ENCODE data around the gene KCNMA1.
"Not testable (repeated sequence)": the region's sequence is repeated elsewhere in the genome, so short reads cannot be mapped to it uniquely, and the experiment has no call there.

KCNMA1 gene

DNA sequence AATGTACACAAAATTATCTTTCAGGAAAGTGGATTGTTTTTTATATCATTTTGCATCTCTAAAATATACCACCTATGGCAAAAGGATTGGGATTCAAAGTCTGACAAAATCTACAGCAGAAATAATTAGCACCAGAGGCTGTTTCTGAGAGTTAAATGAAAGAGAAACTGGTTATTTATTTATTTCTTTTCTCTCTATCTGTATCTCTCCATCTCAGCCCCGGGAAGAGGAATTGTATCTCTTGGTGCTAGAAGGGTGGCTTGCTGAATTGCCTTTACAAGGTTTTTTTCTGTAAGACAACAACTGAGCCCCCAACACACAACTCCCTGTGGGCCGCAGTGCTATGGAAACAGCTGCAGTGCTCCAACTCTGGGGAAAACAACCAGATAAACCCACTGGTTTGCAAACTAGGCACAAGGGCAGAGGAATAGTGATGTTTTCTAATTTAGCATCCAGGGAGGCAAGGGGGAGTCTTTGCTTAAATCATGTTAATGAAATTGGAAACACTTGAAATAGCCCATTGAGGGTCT is 249.0 kb downstream of the KCNMA1 start:
- H3K4me2 ChIP-seq = no peak overlapping the region
- TF ChIP-seq, protein P1, sequence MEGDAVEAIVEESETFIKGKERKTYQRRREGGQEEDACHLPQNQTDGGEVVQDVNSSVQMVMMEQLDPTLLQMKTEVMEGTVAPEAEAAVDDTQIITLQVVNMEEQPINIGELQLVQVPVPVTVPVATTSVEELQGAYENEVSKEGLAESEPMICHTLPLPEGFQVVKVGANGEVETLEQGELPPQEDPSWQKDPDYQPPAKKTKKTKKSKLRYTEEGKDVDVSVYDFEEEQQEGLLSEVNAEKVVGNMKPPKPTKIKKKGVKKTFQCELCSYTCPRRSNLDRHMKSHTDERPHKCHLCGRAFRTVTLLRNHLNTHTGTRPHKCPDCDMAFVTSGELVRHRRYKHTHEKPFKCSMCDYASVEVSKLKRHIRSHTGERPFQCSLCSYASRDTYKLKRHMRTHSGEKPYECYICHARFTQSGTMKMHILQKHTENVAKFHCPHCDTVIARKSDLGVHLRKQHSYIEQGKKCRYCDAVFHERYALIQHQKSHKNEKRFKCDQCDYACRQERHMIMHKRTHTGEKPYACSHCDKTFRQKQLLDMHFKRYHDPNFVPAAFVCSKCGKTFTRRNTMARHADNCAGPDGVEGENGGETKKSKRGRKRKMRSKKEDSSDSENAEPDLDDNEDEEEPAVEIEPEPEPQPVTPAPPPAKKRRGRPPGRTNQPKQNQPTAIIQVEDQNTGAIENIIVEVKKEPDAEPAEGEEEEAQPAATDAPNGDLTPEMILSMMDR (conservative IDR thresholded peaks at IDR 0.05; ENCODE audit: low read depth, low read length) = no peak
- H3K4me3 ChIP-seq (IDR thresholded peaks at IDR 0.05; ENCODE audit: insufficient read depth, low read depth, low read length) = no peak overlapping the region
- H3K27ac ChIP-seq = no peak overlapping the region
- H3K36me3 ChIP-seq (ENCODE audit: insufficient read depth) = no peaks in the 10 kb centered on the region
- H2AFZ ChIP-seq (ENCODE audit: low read depth) = no peak overlapping the region
- H3K9ac ChIP-seq = no peak overlapping the region
- no peaks in the 10 kb centered on the region for H3K27me3 ChIP-seq (ENCODE audit: insufficient read depth, low read depth)
- no peaks in the 10 kb centered on the region for H3K79me2 ChIP-seq (ENCODE audit: insufficient read depth, low read depth)
- no peaks in the 10 kb centered on the region for H4K20me1 ChIP-seq (ENCODE audit: insufficient read depth)
- H3K4me1 ChIP-seq (ENCODE audit: low read depth, poor library complexity, severe bottlenecking) = no peaks in the 10 kb centered on the region

DNA sequence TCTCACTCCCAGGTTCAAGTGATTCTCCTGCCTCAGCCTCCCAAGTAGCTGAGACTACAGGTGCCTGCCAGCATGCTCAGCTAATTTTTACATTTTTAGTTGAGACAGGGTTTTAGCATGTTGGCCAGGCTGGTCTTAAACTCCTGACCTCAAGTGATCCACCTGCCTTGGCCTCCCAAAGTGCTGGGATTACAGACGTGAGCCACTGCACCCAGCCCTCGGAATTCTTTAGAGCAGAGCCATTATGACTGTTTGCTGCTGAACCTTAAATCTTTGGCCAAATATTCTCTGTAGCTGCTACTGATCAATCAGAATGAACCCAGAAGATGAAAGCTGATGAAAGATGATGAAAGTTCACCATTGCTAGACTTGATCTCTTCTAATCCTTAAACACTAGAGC is 249.9 kb downstream of the KCNMA1 start:
- not testable (repeated sequence) for H3K9ac ChIP-seq; H3K27me3 ChIP-seq (ENCODE audit: insufficient read depth, low read depth); H3K4me3 ChIP-seq (IDR thresholded peaks at IDR 0.05; ENCODE audit: insufficient read depth, low read depth, low read length); H3K79me2 ChIP-seq (ENCODE audit: insufficient read depth, low read depth); H3K36me3 ChIP-seq (ENCODE audit: insufficient read depth); H3K4me2 ChIP-seq; H4K20me1 ChIP-seq (ENCODE audit: insufficient read depth); H2AFZ ChIP-seq (ENCODE audit: low read depth); H3K27ac ChIP-seq; H3K4me1 ChIP-seq (ENCODE audit: low read depth, poor library complexity, severe bottlenecking)

DNA sequence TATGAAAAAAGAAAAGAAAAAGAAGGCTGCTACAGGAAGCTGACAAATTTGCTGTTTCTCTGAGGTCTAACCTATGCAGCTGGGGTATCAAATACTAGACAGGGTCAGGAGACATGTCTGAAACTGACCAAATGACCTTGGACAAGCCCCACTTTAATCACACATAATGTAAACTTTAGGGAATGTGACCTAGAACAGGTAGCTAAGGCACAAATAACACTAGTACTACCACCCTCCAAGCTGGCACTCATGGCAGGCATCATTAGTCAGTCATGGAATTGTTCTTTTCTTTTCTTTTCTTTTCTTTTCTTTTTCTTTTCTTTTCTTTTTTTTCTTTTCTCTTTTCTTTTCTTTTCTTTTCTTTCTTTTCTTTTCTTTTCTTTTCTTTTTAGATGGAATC is 250.4 kb downstream of the KCNMA1 start:
- Histone ChIP-seq H3K27me3 (ENCODE audit: insufficient read depth, low read depth) (no peaks in the 10 kb centered on the region), H3K27ac (no peak overlapping the region), H3K4me3 (IDR thresholded peaks at IDR 0.05; ENCODE audit: insufficient read depth, low read depth, low read length) (no peak overlapping the region), H3K36me3 (ENCODE audit: insufficient read depth) (no peaks in the 10 kb centered on the region), H4K20me1 (ENCODE audit: insufficient read depth) (no peaks in the 10 kb centered on the region), H3K79me2 (ENCODE audit: insufficient read depth, low read depth) (no peaks in the 10 kb centered on the region), H2AFZ (ENCODE audit: low read depth) (no peak overlapping the region), H3K4me2 (no peak overlapping the region), H3K4me1 (ENCODE audit: low read depth, poor library complexity, severe bottlenecking) (no peaks in the 10 kb centered on the region), H3K9ac (no peak overlapping the region)
- TF ChIP-seq, protein P1 (conservative IDR thresholded peaks at IDR 0.05; ENCODE audit: low read depth, low read length) = no peak

DNA sequence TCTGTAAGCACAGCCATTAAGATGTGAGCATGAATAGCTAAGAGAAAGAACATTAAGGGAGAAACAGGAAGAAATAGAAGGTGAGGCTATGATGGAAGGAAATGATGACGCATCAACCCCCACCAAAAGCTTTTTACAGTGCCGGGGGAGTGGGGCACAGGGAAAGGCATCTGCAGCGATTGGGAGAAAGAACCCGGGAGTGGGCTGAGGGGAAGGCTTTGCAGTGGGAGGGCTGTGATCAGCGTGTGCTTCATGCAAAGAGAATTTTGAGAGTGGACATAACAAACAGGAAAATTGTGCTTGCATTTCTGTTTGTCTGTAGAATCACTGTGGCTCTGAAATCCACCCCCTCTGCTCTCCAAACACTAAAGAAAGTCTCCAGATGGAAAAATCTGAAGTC is 250.8 kb downstream of the KCNMA1 start:
- Histone ChIP-seq H3K27me3 (ENCODE audit: insufficient read depth, low read depth) (no peaks in the 10 kb centered on the region), H3K79me2 (ENCODE audit: insufficient read depth, low read depth) (no peaks in the 10 kb centered on the region), H2AFZ (ENCODE audit: low read depth) (no peak overlapping the region), H4K20me1 (ENCODE audit: insufficient read depth) (no peaks in the 10 kb centered on the region), H3K9ac (no peak overlapping the region), H3K4me3 (IDR thresholded peaks at IDR 0.05; ENCODE audit: insufficient read depth, low read depth, low read length) (no peak overlapping the region), H3K4me1 (ENCODE audit: low read depth, poor library complexity, severe bottlenecking) (no peaks in the 10 kb centered on the region), H3K27ac (no peak overlapping the region), H3K36me3 (ENCODE audit: insufficient read depth) (no peaks in the 10 kb centered on the region), H3K4me2 (no peak overlapping the region)
- TF ChIP-seq, protein P1 (conservative IDR thresholded peaks at IDR 0.05; ENCODE audit: low read depth, low read length) = no peak

DNA sequence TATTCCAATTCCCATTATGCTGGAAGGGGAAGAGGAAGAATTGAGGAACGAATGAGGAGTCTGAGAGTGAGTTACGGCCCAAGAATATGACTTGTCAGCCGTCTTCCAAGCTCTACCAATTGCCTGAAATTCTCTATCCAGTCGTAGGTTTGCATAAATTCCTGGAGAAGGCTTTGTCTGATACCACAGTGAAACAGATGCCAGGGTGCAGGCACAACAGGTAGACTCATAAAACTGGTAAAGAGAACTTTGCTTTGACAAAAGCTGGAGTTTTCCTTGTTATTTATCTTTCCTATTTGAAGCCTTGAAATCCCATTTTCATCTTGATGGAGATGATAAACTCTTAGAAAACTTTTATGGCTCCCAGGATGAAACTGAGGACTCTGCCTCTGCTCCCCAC is 251.2 kb downstream of the KCNMA1 start:
- TF ChIP-seq, protein P1 (conservative IDR thresholded peaks at IDR 0.05; ENCODE audit: low read depth, low read length) = no peak
- H3K4me3 ChIP-seq (IDR thresholded peaks at IDR 0.05; ENCODE audit: insufficient read depth, low read depth, low read length) = no peak overlapping the region
- no peaks in the 10 kb centered on the region for H3K36me3 ChIP-seq (ENCODE audit: insufficient read depth)
- no peaks in the 10 kb centered on the region for H3K79me2 ChIP-seq (ENCODE audit: insufficient read depth, low read depth)
- no peak overlapping the region for H3K9ac ChIP-seq
- no peak overlapping the region for H2AFZ ChIP-seq (ENCODE audit: low read depth)
- H3K27ac ChIP-seq = no peak overlapping the region
- H3K4me2 ChIP-seq = no peak overlapping the region
- H3K27me3 ChIP-seq (ENCODE audit: insufficient read depth, low read depth) = no peaks in the 10 kb centered on the region
- H3K4me1 ChIP-seq (ENCODE audit: low read depth, poor library complexity, severe bottlenecking) = no peaks in the 10 kb centered on the region
- no peaks in the 10 kb centered on the region for H4K20me1 ChIP-seq (ENCODE audit: insufficient read depth)

Data from KMS-11 (cell line).